H9 (cell line): Measurements from ENCODE around the gene NLN. TPM values are rescaled to one million over a fixed set of nuclear protein-coding genes. Genes with fewer than 3 reads are reported as not detected.
A peak's percentile ranks its signal among the peaks of the same experiment; 100 is the strongest.

Experiments used
- DNase-seq: peaks from one replicate; pipeline ENCODE4 v3.0.0-alpha.2; 2017
- H2AFZ ChIP-seq: one replicate; pipeline ENCODE4 v1.6.1; 2013; ENCODE audit warnings: mild to moderate bottlenecking, low read length, control low read depth, moderate library complexity
- H2AK5ac ChIP-seq: 2 replicates; pipeline ENCODE4 v1.6.1; 2013; ENCODE audit warnings: low read length, control low read depth, mixed read lengths; ENCODE audit not compliant: insufficient read length
- H2BK120ac ChIP-seq: one replicate; pipeline ENCODE4 v1.6.1; 2013; ENCODE audit warnings: low read depth, mild to moderate bottlenecking, low read length, control low read depth, inconsistent platforms; ENCODE audit not compliant: poor library complexity, severe bottlenecking
- H2BK12ac ChIP-seq: 2 replicates; pipeline ENCODE4 v1.6.1; 2013; ENCODE audit warnings: low read length, control low read depth, mixed read lengths, low read depth; ENCODE audit not compliant: insufficient read length
- H2BK15ac ChIP-seq: 2 replicates; pipeline ENCODE4 v1.6.1; 2013; ENCODE audit warnings: low read depth, low read length, control low read depth
- H2BK20ac ChIP-seq: one replicate; pipeline ENCODE4 v1.6.1; 2013; ENCODE audit warnings: low read depth, mild to moderate bottlenecking, low read length, control low read depth, inconsistent platforms; ENCODE audit not compliant: poor library complexity, severe bottlenecking
- H2BK5ac ChIP-seq: 2 replicates; pipeline ENCODE4 v1.6.1; 2013; ENCODE audit warnings: low read length, control low read depth, mixed read lengths; ENCODE audit not compliant: insufficient read length
- H3K14ac ChIP-seq: 2 replicates; pipeline ENCODE4 v1.6.1; 2013; ENCODE audit warnings: low read length, control low read depth; ENCODE audit not compliant: insufficient read depth
- H3K18ac ChIP-seq: 2 replicates; pipeline ENCODE4 v1.6.1; 2013; ENCODE audit warnings: low read depth, mild to moderate bottlenecking, mixed read lengths, low read length, control low read depth; ENCODE audit not compliant: insufficient read length
- H3K23ac ChIP-seq: 2 replicates; pipeline ENCODE4 v1.6.1; 2013; ENCODE audit warnings: low read length, control low read depth, mixed read lengths, low read depth; ENCODE audit not compliant: insufficient read length
- H3K23me2 ChIP-seq: 2 replicates; pipeline ENCODE4 v1.6.1; 2013; ENCODE audit warnings: low read depth, mild to moderate bottlenecking, mixed read lengths, low read length, control low read depth; ENCODE audit not compliant: insufficient read length, poor library complexity, severe bottlenecking
- H3K27ac ChIP-seq: 2 replicates; pipeline ENCODE4 v1.5.1; 2013; ENCODE audit warnings: low read length, control low read depth, mixed read lengths, low read depth; ENCODE audit not compliant: insufficient read length
- H3K27me3 ChIP-seq: 2 replicates; pipeline ENCODE4 v1.6.1; 2013; ENCODE audit warnings: low read length, control low read depth, inconsistent platforms; ENCODE audit not compliant: insufficient read depth
- H3K4ac ChIP-seq: 2 replicates; pipeline ENCODE4 v1.6.1; 2013; ENCODE audit warnings: low read depth, mild to moderate bottlenecking, control low read depth, inconsistent platforms, low read length, moderate library complexity
- H3K4me1 ChIP-seq: 2 replicates; pipeline ENCODE4 v1.6.1; 2013; ENCODE audit warnings: low read length, control low read depth, inconsistent platforms; ENCODE audit not compliant: insufficient read depth
- H3K4me2 ChIP-seq: 2 replicates; pipeline ENCODE4 v1.6.1; 2013; ENCODE audit warnings: low read length, control low read depth, mixed read lengths; ENCODE audit not compliant: insufficient read length, insufficient read depth
- H3K56ac ChIP-seq: 2 replicates; pipeline ENCODE4 v1.6.1; 2013; ENCODE audit warnings: low read depth, mild to moderate bottlenecking, mixed read lengths, low read length, control low read depth; ENCODE audit not compliant: insufficient read length
- H3K79me1 ChIP-seq: 2 replicates; pipeline ENCODE4 v1.6.1; 2013; ENCODE audit warnings: low read depth, mild to moderate bottlenecking, moderate library complexity, low read length, control low read depth, inconsistent platforms; ENCODE audit not compliant: insufficient read depth, poor library complexity, severe bottlenecking
- H3K79me2 ChIP-seq: 2 replicates; pipeline ENCODE4 v1.6.1; 2013; ENCODE audit warnings: low read length, control low read depth, inconsistent platforms; ENCODE audit not compliant: insufficient read depth
- H3K9ac ChIP-seq: 2 replicates; pipeline ENCODE4 v1.6.1; 2013; ENCODE audit warnings: low read length, control low read depth, mixed read lengths; ENCODE audit not compliant: insufficient read length; ENCODE audit errors: extremely low read depth
- H3K9me3 ChIP-seq: one replicate; pipeline ENCODE4 v1.6.1; 2013; ENCODE audit warnings: low read depth, low read length, inconsistent platforms; ENCODE audit not compliant: control insufficient read depth
- H3T11ph ChIP-seq: one replicate; pipeline ENCODE4 v1.6.1; 2013; ENCODE audit warnings: mild to moderate bottlenecking, low read length, control low read depth, inconsistent platforms
- H4K20me1 ChIP-seq: one replicate; pipeline ENCODE4 v1.6.1; 2013; ENCODE audit not compliant: control insufficient read depth, insufficient read length, insufficient read depth
- H4K5ac ChIP-seq: 2 replicates; pipeline ENCODE4 v1.6.1; 2013; ENCODE audit warnings: low read depth, mild to moderate bottlenecking, mixed read lengths, low read length, control low read depth; ENCODE audit not compliant: insufficient read length
- H4K8ac ChIP-seq: replicated peaks from 2 replicates; pipeline ENCODE4 v1.6.1; 2013; ENCODE audit warnings: low read length, control low read depth, mixed read lengths, low read depth; ENCODE audit not compliant: insufficient read length
- H4K91ac ChIP-seq: 2 replicates; pipeline ENCODE4 v1.6.1; 2013; ENCODE audit warnings: low read depth, mild to moderate bottlenecking, moderate library complexity, mixed read lengths, low read length, control low read depth; ENCODE audit not compliant: insufficient read length
- H3K27ac Mint-ChIP-seq, 3 experiments: 2 replicates in 2 of 3; 3 replicates in 1 of 3; pipeline ENCODE4 v1.8.0; 2020 to 2021; ENCODE audit warnings: mixed read lengths in 3 of 3, mild to moderate bottlenecking in 1 of 3, moderate library complexity in 1 of 3
- H3K27me3 Mint-ChIP-seq: 2 replicates; pipeline ENCODE4 v1.8.0; 2021; ENCODE audit warnings: low read depth, mild to moderate bottlenecking, moderate library complexity, mixed read lengths
- H3K36me3 Mint-ChIP-seq, 3 experiments: 2 replicates in 2 of 3; 3 replicates in 1 of 3; pipeline ENCODE4 v1.8.0; 2020 to 2021; ENCODE audit warnings: low read depth in 3 of 3, mixed read lengths in 3 of 3; ENCODE audit not compliant: insufficient read depth in 1 of 3
- H3K4me1 Mint-ChIP-seq, 2 experiments: 2 replicates each; pipeline ENCODE4 v1.8.0; 2020; ENCODE audit warnings: mixed read lengths in 2 of 2
- H3K4me3 Mint-ChIP-seq, 2 experiments: 2 replicates in 1 of 2; 3 replicates in 1 of 2; pipeline ENCODE4 v1.8.0; 2020 to 2021; ENCODE audit warnings: mild to moderate bottlenecking in 2 of 2, mixed read lengths in 2 of 2, moderate library complexity in 1 of 2
- H3K9me3 Mint-ChIP-seq, 2 experiments: 2 replicates in 1 of 2; 3 replicates in 1 of 2; pipeline ENCODE4 v1.8.0; 2020; ENCODE audit warnings: mild to moderate bottlenecking in 2 of 2, mixed read lengths in 2 of 2, moderate library complexity in 1 of 2
- WGBS: extraction: QIAGEN DNeasy Blood & Tissue Kit; methylation state at CpG from one replicate; pipeline ENCODE4 v1.1.7; 2013; ENCODE audit warnings: missing lambda C conversion rate, low lambda C conversion rate, mixed read lengths; ENCODE audit not compliant: insufficient read length; ENCODE audit errors: extremely low coverage; 5-methylcytosine and 5-hydroxymethylcytosine counted together
- total RNA-seq: library from RNA; stranded (reverse); gene quantifications from 2 replicates; pipeline ENCODE4 v1.2.1, GENCODE V29; 2021
- TF ChIP-seq, protein P1 (sequence below): fragments of 200-600 bp; sonication (generic); conservative IDR thresholded peaks from 3 replicates; pipeline ENCODE4 v1.8.0; 2021; ENCODE audit warnings: antibody characterized with exemption, mild to moderate bottlenecking

NLN gene
- total RNA-seq, 1 experiment from 2014 or later: 137 TPM

- Histone ChIP-seq H3K23me2 (no peaks in the 10 kb centered on the region), H4K20me1 (no peaks in the 10 kb centered on the region), H2BK5ac (no peak overlapping the region), H2BK20ac (no peak overlapping the region), H3K14ac (no peak overlapping the region), H3K4ac (no peak overlapping the region), H3K23ac (no peak overlapping the region), H3K56ac (no peak overlapping the region), H3K9me3 (no peaks in the 10 kb centered on the region), H2BK12ac (no peak overlapping the region), H3K18ac (no peak overlapping the region), H2AK5ac (no peak overlapping the region), H3K27ac (no peak overlapping the region), H2BK120ac (no peak overlapping the region), H3K79me2 (no peaks in the 10 kb centered on the region), H3T11ph (no peak overlapping the region), H3K4me1 (no peaks in the 10 kb centered on the region; the same call in 1 of the 2 replicates), H3K27me3 (no peaks in the 10 kb centered on the region), H4K8ac (no peak overlapping the region), H3K79me1 (no peaks in the 10 kb centered on the region), H2AFZ (no peak overlapping the region), H3K4me2 (no peak overlapping the region), H2BK15ac (no peak overlapping the region), H4K5ac (no peak overlapping the region), H4K91ac (no peak overlapping the region), H3K9ac (no peak overlapping the region)
- no peak overlapping the region for H3K4me3 Mint-ChIP-seq
- peak overlapping the region in 1 of 3 experiments; percentile 67; a peak in 2 of 7 replicates for H3K27ac Mint-ChIP-seq
- H3K27me3 Mint-ChIP-seq: no peaks in the 10 kb centered on the region
- H3K36me3 Mint-ChIP-seq: peaks cover 0 to 5% (median 0%) of the 10 kb centered on the region in 3 experiments; a peak in 4 of 7 replicates
- peaks cover 12 to 14% of the 10 kb centered on the region in 2 experiments for H3K4me1 Mint-ChIP-seq
- TF ChIP-seq, protein P1, sequence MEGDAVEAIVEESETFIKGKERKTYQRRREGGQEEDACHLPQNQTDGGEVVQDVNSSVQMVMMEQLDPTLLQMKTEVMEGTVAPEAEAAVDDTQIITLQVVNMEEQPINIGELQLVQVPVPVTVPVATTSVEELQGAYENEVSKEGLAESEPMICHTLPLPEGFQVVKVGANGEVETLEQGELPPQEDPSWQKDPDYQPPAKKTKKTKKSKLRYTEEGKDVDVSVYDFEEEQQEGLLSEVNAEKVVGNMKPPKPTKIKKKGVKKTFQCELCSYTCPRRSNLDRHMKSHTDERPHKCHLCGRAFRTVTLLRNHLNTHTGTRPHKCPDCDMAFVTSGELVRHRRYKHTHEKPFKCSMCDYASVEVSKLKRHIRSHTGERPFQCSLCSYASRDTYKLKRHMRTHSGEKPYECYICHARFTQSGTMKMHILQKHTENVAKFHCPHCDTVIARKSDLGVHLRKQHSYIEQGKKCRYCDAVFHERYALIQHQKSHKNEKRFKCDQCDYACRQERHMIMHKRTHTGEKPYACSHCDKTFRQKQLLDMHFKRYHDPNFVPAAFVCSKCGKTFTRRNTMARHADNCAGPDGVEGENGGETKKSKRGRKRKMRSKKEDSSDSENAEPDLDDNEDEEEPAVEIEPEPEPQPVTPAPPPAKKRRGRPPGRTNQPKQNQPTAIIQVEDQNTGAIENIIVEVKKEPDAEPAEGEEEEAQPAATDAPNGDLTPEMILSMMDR: no peak
- no peak for DNase-seq
- H3K9me3 Mint-ChIP-seq: no peaks in the 10 kb centered on the region
- WGBS: no CpG with 5 or more reads among the region's 1 CpG
Measured at GRCh38 chr5:65831276-65831675, 109.3 kb downstream of the NLN start.
